ENCODE results near the gene RACGAP1.

Gene RACGAP1

GRCh38 chr12:49984476-49985359 is 40.6 kb downstream of the RACGAP1 start:
- DNase-seq = no peak

GRCh38 chr12:49983892-49984291 is 41.4 kb downstream of the RACGAP1 start:
- peak; percentile 92 for DNase-seq

- DNase-seq = no peak
Measured at GRCh38 chr12:49982246-49983087, 42.8 kb downstream of the RACGAP1 start.

GRCh38 chr12:49980501-49981349 is 44.6 kb downstream of the RACGAP1 start:
- DNase-seq = no peak

DNA sequence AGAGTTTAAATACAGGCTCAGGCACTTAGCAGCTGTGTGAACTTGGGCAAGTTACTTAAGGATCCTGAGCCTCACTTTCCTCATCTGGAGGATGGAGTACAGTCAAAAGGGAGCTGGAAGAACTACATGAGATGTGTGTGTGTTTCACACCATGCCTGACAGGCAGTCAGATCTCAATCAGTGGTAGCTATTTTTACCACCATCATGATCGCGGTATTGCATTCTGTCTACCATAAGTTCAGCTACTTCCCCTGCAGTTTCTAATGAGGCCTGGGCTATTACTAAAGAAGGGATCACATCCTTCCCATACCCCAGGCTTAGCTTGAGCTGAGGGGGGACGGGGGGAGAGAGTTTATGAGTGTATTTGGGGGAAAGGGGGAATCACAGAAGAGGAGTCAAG is 45.5 kb downstream of the RACGAP1 start:
- no peak for DNase-seq

GRCh38 chr12:49979016-49979586 is 46.2 kb downstream of the RACGAP1 start:
- DNase-seq = no peak

- DNase-seq = no peak
Measured at GRCh38 chr12:49978125-49978524, 47.2 kb downstream of the RACGAP1 start.

GRCh38 chr12:49976557-49976956 is 48.7 kb downstream of the RACGAP1 start:
- DNase-seq = no peak

DNA sequence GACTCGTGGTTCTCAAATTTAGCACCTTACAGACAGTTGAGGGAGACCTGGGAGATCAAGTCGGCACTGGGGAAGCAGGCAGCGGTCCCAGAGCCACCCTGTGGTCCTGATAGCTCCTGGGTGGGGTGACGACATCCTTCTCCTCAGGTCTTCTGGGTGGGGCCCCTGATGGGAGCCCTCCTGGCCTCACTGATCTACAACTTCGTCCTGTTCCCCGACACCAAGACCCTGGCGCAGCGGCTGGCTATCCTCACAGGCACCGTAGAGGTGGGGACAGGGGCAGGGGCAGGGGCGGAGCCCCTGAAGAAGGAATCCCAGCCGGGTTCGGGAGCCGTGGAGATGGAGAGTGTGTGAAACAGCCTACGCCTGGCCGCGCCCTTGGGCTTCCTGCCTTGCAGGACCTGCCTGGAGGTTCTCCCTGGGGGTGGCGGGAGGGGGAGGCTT is 50.0 kb downstream of the RACGAP1 start:
- no peak for DNase-seq

DNA sequence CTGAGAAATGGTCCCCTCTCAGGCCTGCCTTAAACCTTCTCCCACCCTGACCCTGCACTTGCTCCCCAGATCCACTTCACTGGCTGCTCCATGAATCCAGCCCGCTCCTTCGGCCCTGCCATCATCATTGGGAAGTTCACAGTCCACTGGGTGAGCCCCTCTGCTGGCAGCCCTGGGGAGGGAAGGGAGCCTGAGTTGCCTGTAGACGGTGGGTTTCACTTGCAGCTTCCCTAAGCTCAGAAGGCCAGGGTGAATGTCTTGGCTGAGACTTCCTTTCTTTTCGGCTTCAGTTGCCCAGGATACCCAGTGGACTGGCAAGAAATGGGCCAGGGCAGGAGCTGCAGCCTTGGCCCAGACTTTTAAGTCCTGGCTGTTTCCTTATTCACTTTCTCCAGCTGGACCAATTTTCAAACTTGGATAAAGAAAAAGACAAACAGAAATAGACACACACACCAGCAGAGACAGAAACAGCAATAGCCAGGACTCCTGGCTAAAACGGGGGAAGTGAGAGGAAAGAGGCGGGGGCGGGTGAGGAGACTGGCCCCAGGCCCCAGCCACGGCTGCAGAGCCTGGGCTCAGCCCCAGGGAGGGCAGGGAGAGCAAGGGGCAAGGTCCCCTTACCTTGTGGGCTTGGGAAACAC is 50.5 kb downstream of the RACGAP1 start:
- no peak for DNase-seq

DNA sequence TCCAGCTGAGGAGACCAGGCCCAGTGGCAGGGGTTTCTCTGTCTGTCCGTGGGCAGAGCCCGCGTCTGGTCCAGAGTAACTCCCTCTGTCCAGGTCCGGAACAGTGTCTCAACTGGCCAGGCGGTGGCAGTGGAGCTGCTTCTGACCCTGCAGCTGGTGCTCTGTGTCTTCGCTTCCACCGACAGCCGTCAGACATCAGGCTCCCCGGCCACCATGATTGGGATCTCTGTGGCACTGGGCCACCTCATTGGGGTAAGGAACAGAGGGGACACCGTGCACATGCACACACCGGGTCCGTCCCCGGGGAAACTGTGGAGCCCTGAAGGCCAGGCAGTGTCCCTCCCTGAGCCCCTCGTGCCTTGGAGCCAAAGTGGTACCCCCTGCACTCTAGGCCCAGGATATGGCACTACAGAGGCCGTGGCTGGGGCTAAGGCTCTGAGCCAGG is 51.0 kb downstream of the RACGAP1 start:
- DNase-seq = peak; percentile 45

DNA sequence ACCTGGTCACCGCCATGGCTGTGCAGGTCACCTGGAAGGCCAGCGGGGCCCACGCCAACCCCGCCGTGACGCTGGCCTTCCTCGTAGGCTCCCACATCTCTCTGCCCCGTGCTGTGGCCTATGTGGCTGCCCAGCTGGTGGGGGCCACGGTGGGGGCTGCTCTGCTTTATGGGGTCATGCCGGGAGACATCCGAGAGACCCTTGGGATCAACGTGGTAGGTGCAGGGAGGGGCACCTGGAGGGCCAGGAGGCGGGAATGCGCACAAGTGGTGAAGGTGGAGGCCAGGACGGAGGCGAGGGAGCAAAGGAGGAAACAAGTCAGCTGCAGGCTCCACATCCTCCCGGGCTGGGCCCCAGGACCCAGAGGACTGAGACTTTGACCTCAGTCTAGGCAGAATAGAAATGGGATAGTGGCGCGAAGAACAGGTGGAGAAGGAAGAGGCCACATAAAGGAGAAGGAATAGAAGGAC is 51.9 kb downstream of the RACGAP1 start:
- no peak for DNase-seq

DNA sequence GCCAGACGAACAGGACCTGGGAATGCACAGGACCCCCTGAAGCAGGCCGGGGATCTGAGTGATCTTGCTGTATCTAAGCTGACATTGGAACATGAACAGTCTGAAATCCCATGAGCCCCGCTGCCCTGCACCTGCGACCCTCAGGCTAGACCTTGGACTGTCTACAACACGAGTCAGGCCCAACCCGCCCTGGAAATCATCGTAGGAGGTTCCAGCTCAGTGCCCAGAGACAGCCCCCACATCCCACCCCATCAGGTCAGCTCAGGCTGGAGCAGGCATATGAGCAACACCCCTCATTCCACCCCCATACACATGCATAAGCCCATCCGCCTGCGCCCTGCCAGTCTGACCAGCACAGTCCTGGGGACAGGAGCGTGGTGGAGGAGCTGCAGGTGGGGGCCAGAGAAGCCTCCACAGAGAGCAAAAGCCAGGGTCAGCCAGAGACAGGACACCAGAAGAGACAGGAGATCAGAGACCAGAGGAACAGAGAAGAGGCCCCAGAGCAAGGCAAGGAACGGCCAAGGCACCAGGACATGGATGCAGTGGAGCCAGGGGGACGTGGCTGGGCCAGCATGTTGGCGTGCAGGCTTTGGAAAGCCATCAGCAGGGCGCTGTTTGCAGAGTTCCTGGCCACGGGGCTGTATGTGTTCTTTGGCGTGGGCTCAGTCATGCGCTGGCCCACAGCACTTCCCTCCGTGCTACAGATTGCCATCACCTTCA is 52.5 kb downstream of the RACGAP1 start, which contains the start of gene AQP6:
Gene AQP6, plus strand, starts transcription at position 307 of the 720 bp plus-strand sequence. Its CDS starts 227 bp downstream, at position 534.
- no peak for DNase-seq

DNA sequence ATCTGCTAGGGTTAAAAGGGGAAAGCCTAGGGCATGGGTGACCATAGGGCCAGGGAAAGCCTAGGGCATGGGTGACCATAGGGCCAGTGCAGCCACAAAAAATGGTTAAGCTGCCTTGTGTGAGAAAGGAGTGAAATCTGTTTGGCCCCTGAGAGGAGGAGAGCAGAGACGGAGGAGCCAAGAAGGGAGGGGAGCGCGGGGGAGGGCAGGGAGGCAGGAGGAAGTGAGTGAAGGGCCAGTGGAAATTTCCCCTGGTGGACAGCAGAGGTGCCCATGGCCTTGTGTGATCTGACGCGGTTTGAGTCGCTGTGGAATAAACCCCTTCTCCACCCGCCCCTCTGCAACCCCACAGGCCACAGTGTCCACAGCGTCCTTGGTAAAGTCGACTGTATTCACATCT is 53.2 kb downstream of the RACGAP1 start:
- DNase-seq = no peak

DNA sequence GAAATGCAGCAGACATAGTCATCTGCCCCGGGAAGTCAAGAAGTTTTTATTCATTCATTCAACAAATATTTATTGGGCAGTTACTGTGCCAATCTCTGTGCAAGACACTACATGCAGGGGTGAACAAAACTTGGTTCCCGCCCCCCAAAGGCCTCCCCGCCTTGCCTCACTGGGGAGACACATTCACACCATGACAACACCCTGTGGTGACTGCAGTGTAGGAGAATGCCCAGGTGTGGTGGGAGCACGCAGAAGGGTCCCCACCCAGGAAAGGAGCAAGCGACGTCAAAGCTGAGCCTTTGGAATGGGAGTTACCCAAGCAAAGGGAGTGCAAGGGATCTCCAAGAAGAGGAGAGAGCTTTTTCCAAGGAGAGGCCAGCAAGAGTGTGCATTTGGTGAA is 54.2 kb downstream of the RACGAP1 start:
- no peak for DNase-seq

- DNase-seq = no peak
Measured at GRCh38 chr12:49970658-49971057, 54.6 kb downstream of the RACGAP1 start.

DNA sequence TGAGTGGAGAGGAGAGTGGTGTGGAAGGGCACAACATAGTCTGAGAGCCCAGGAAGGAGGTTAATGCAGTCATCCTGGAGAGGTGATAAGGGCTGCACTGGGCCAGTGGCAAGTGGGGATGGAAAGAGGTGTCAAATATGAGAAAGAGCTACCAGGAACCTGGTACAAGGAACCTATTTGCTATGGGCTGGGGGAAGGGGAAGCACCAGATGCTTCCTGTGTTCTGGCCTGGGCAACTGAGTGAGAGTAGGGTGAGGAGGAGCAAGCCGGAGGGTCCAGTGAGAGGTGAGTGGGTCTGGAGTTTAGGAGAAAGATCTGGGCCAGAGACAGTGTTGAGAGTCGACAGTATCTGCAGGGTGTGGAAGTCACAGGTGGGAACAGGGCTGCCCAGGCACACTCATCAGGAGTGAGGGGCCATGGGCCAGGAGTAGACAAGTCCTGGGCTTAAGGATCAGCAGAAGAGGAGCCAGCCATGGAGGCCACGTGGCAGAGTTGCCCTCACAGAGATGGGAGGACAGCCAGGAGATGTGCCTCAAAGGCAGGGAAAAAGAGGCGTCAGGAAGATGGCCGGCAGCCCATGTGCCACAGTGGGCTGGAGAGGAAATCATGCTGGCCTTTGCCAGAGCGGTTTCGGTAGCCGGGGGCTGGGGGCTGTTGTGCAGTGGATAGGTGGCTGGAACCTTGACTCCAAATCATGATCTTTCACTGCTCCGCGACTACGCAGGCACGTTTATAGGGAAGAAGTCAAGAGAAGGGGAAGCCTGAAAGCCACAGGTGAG is 55.5 kb downstream of the RACGAP1 start:
- DNase-seq = no peak

GRCh38 chr12:49969027-49969426 is 56.3 kb downstream of the RACGAP1 start:
- DNase-seq = no peak

DNA sequence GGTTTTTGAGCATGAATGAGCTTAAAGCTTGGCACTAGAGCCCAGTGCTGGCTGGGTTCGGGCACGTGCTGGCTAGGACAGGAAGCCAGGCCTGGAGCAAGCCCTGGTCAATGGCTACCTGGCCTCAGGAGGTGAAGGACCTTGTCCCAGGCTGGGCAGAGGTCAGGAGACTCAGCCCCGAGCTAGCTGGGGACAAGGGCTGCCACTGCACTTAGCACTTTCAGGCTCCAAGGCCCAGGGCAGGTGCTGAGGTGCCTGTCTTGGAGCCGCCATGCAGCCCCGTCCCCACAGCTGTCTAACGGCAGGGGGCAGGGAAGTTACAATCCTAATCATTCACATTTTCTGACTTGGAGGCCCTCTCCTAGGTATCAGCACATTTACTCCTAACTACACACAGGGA is 56.8 kb downstream of the RACGAP1 start:
- DNase-seq = no peak

DNA sequence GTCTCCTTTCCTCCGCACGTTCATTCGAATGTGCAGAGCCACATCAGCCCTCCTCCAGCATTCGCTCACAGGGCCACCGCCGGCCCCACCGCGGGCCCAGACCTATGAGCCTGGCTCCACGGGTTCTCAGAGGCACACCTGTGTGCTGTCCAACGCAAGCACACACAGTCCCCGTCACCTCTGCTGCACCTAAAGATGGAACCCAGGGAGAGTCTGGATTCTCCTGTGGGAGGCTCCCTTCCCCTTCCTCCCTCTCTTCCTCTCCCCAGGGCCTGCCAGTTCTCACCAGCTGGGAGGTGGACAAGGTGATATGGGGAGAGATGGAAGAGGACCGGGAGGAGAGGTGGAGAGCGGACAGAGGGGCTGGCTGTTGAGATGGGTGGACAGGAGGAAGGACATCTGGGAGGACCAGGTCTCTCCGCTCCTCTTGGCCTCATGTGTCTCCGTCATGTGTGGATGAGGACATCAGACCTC is 57.5 kb downstream of the RACGAP1 start:
- no peak for DNase-seq
